Mammary epithelial cell (primary cell): ENCODE data around the gene FBXO44.

Experiments used
- CTCF ChIP-seq, 2 donors: IDR thresholded peaks in 1 of 2; conservative IDR thresholded peaks in 1 of 2; 2 replicates each; pipeline ENCODE4 v1.5.1; 2011 to 2012; ENCODE audit warnings: inconsistent platforms in 2 of 2, low read length in 2 of 2, mild to moderate bottlenecking in 2 of 2, control low read depth in 1 of 2, low read depth in 1 of 2; ENCODE audit not compliant: insufficient read depth in 1 of 2; ENCODE audit errors: extremely low read depth in 1 of 2
- EZH2 ChIP-seq: IDR thresholded peaks from 2 replicates; pipeline ENCODE4 v1.6.1; 2012; ENCODE audit warnings: low read length, inconsistent platforms, borderline replicate concordance

- TF ChIP-seq CTCF (conservative IDR thresholded peaks at IDR 0.05 in 1 of 2, IDR thresholded peaks at IDR 0.05 in 1 of 2; ENCODE audit: extremely low read depth in 1 of 2, insufficient read depth in 1 of 2, low read depth in 1 of 2, low read length in 2 of 2) (no peak), EZH2 (no peak)
These were observed 12.8 kb upstream of the FBXO44 start for GRCh38 chr1:11641776-11642305.
